Esophagus squamous epithelium (tissue), 4 donors: ENCODE data around the gene PLOD2.
"Not testable (repeated sequence)": the region's sequence is repeated elsewhere in the genome, so short reads cannot be mapped to it uniquely, and the experiment has no call there.

ENCODE experiments used
- POLR2A ChIP-seq, 4 donors: fragments of 450-650 bp; IDR thresholded peaks; one replicate each; pipeline ENCODE4 v1.6.1; 2017; ENCODE audit warnings: antibody characterized with exemption in 4 of 4, mild to moderate bottlenecking in 4 of 4, moderate library complexity in 3 of 4
- TF ChIP-seq, protein P1 (sequence below), 6 experiments: fragments of 450-650 bp in 4 of 6; fragments of 200-600 bp in 2 of 6; sonication (generic) in 2 of 6; IDR thresholded peaks; one replicate each; pipeline ENCODE4 v1.5.1; 2016 to 2019; ENCODE audit warnings: antibody characterized with exemption in 6 of 6, mild to moderate bottlenecking in 4 of 6, moderate library complexity in 4 of 6

DNA sequence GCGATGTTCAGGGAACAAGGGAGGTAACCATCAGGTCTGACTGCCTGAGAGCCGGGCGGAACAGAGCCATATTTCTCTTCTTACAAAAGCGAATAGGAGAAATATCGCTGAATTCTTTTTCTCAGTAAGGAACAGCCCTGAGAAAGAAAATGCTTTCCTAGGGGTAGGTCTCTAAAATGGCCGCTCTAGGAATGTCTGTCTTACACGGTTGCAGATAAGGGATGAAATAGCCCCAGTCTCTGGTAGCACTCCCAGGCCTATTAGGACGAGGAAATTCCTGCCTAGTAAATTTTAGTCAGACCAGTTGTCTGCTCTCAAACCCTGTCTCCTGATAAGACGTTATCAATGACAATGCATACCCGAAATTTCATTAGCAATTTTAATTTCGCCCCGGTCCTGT lies 47.2 kb downstream of the PLOD2 start:
- TF ChIP-seq, protein P1, sequence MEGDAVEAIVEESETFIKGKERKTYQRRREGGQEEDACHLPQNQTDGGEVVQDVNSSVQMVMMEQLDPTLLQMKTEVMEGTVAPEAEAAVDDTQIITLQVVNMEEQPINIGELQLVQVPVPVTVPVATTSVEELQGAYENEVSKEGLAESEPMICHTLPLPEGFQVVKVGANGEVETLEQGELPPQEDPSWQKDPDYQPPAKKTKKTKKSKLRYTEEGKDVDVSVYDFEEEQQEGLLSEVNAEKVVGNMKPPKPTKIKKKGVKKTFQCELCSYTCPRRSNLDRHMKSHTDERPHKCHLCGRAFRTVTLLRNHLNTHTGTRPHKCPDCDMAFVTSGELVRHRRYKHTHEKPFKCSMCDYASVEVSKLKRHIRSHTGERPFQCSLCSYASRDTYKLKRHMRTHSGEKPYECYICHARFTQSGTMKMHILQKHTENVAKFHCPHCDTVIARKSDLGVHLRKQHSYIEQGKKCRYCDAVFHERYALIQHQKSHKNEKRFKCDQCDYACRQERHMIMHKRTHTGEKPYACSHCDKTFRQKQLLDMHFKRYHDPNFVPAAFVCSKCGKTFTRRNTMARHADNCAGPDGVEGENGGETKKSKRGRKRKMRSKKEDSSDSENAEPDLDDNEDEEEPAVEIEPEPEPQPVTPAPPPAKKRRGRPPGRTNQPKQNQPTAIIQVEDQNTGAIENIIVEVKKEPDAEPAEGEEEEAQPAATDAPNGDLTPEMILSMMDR (IDR thresholded peaks at IDR 0.05): not testable (repeated sequence)
- TF ChIP-seq POLR2A (IDR thresholded peaks at IDR 0.05): not testable (repeated sequence)
